K562 (cell line): Measurements from ENCODE around the gene KRT81. TPM values are rescaled to one million over a fixed set of nuclear protein-coding genes. Genes with fewer than 3 reads are reported as not detected.

Experiments
- ATAC-seq: fragments of 200-7000 bp; cut with Tn5 transposase; 3 replicates; pipeline ENCODE4 v1.9.1; 2020; ENCODE audit warnings: moderate library complexity
- BruUV-seq: library from RNA; stranded (reverse); fragments of 400-500 nt; replicated peaks from 2 replicates; lab custom pipeline; 2021; lab: Mats Ljungman, UMichigan
- CTCF ChIA-PET: fragments of 300-600 bp; formaldehyde crosslinking; extraction: SDS; loops from one replicate; lab custom pipeline; 2021; ENCODE audit warnings: low intra/inter-chr PET ratio; lab: Yijun Ruan, JAX
- POLR2A ChIA-PET: fragments of 300-600, 350-650 bp; sonication (Branson Sonifier 250); formaldehyde crosslinking; extraction: SDS; loops from one replicate; lab custom pipeline; 2021; ENCODE audit warnings: antibody characterized with exemption, inconsistent platforms; lab: Yijun Ruan, JAX
- DNase-seq, 4 experiments: peaks; one replicate each; pipeline versions ENCODE4 v3.0.0 to v3.0.0-alpha.2; 2011 to 2018; ENCODE audit warnings: low spot score in 3 of 4, mixed read lengths in 3 of 4; ENCODE audit errors: extremely low read depth in 1 of 4
- FAIRE-seq: peaks from 2 replicates; lab custom pipeline; 2011; peaks lifted over from hg19 to GRCh38; lab: Jason Lieb, UNC
- H2AFZ ChIP-seq: 2 replicates; pipeline ENCODE4 v1.6.0; 2011; ENCODE audit warnings: low read depth, low read length, control low read depth, inconsistent platforms
- H3K27ac ChIP-seq: fragments of 200-600 bp; 3 replicates; pipeline ENCODE4 v1.8.0; 2011; ENCODE audit warnings: low read depth, mild to moderate bottlenecking, control low read depth, inconsistent platforms, low read length, moderate library complexity, mixed read lengths; ENCODE audit errors: extremely low read depth
- H3K27me3 ChIP-seq, 2 experiments: fragments of 300-600 bp in 1 of 2; 2 replicates in 1 of 2; 3 replicates in 1 of 2; pipeline versions ENCODE4 v1.6.0 to v1.8.0; 2011; ENCODE audit warnings: inconsistent platforms in 2 of 2, low read length in 2 of 2, mild to moderate bottlenecking in 1 of 2, mixed read lengths in 1 of 2, moderate library complexity in 1 of 2; ENCODE audit not compliant: control insufficient read depth in 2 of 2, insufficient read depth in 2 of 2
- H3K36me3 ChIP-seq: fragments of 300-600 bp; 3 replicates; pipeline ENCODE4 v1.8.0; 2011; ENCODE audit warnings: mild to moderate bottlenecking, low read length, inconsistent platforms; ENCODE audit not compliant: control insufficient read depth, insufficient read depth
- H3K4me1 ChIP-seq, 2 experiments: fragments of 200-600 bp in 1 of 2; replicated peaks in 1 of 2; 2 replicates in 1 of 2; 3 replicates in 1 of 2; pipeline versions ENCODE4 v1.5.1 to v1.8.0; 2011; ENCODE audit warnings: inconsistent platforms in 2 of 2, low read length in 2 of 2, mild to moderate bottlenecking in 1 of 2, mixed read lengths in 1 of 2, moderate library complexity in 1 of 2; ENCODE audit not compliant: control insufficient read depth in 2 of 2, insufficient read depth in 2 of 2
- H3K4me2 ChIP-seq: 2 replicates; pipeline ENCODE4 v1.6.1; 2011; ENCODE audit warnings: low read length, control low read depth, inconsistent platforms, mixed read lengths; ENCODE audit not compliant: insufficient read depth
- H3K4me3 ChIP-seq: fragments of 200-600 bp; sonication (generic), shearing (Covaris generic); 2 replicates; pipeline ENCODE4 v1.5.1; 2016; ENCODE audit warnings: control low read depth, inconsistent platforms
- H3K79me2 ChIP-seq: fragments of 200-600 bp; 3 replicates; pipeline ENCODE4 v1.8.0; 2011; ENCODE audit warnings: low read length, inconsistent platforms; ENCODE audit not compliant: control insufficient read depth, insufficient read depth
- H3K9ac ChIP-seq, 2 experiments: 2 replicates each; pipeline versions ENCODE4 v1.6.0 to v1.6.1; 2011; ENCODE audit warnings: low read depth in 2 of 2, low read length in 2 of 2, control low read depth in 1 of 2, inconsistent platforms in 1 of 2, mild to moderate bottlenecking in 1 of 2, mixed read lengths in 1 of 2; ENCODE audit not compliant: insufficient read depth in 1 of 2
- H3K9me1 ChIP-seq: one replicate; pipeline ENCODE4 v1.6.0; 2011; ENCODE audit warnings: inconsistent platforms, mild to moderate bottlenecking, low read length, moderate library complexity; ENCODE audit not compliant: control insufficient read depth, insufficient read depth
- H3K9me3 ChIP-seq: replicated peaks from 2 replicates; pipeline ENCODE4 v1.5.1; 2011; ENCODE audit warnings: low read depth, low read length, inconsistent platforms; ENCODE audit not compliant: control insufficient read depth, insufficient read depth
- H4K20me1 ChIP-seq: replicated peaks from 2 replicates; pipeline ENCODE4 v1.6.1; 2011; ENCODE audit warnings: low read length, inconsistent platforms, mixed read lengths; ENCODE audit not compliant: control insufficient read depth, insufficient read depth
- BRF1 ChIP-seq: IDR thresholded peaks from 3 replicates; pipeline ENCODE4 v1.6.1; 2011; ENCODE audit warnings: borderline replicate concordance, mild to moderate bottlenecking; ENCODE audit not compliant: insufficient read length; ENCODE audit errors: extremely low read depth
- CEBPB ChIP-seq: fragments of 450-650 bp; IDR thresholded peaks from 2 replicates; pipeline ENCODE4 v1.6.1; 2016; ENCODE audit warnings: missing genetic modification characterization, missing compliant biosample characterization
- CREB1 ChIP-seq, 2 experiments: sonication (generic) in 1 of 2; formaldehyde crosslinking in 1 of 2; IDR thresholded peaks; 2 replicates each; pipeline versions ENCODE4 v1.6.1 to v1.8.0; 2012 to 2022; ENCODE audit warnings: inconsistent platforms in 1 of 2, mild to moderate bottlenecking in 1 of 2, missing genetic modification reagents in 1 of 2, moderate library complexity in 1 of 2
- CXXC5 ChIP-seq: fragments of 250-450 bp; sonication (Bioruptor Pico); IDR thresholded peaks from 2 replicates; pipeline ENCODE4 v1.8.0; 2022; ENCODE audit warnings: inconsistent platforms, mild to moderate bottlenecking, moderate library complexity
- FOXJ2 ChIP-seq: fragments of 200-800 bp; sonication (Bioruptor generic); IDR thresholded peaks from 2 replicates; pipeline ENCODE4 v1.6.1; 2016; ENCODE audit warnings: missing genetic modification characterization, missing compliant biosample characterization
- GTF2F1 ChIP-seq: IDR thresholded peaks from 2 replicates; pipeline ENCODE4 v1.6.1; 2011; ENCODE audit warnings: low read depth, low read length, improper control_type of control experiment
- JUND ChIP-seq, 2 experiments: IDR thresholded peaks; 2 replicates in 1 of 2; 3 replicates in 1 of 2; pipeline ENCODE4 v1.6.1; 2011; ENCODE audit warnings: borderline replicate concordance in 2 of 2, low read depth in 2 of 2, low read length in 2 of 2, improper control_type of control experiment in 1 of 2, missing biosample characterization in 1 of 2, missing genetic modification characterization in 1 of 2, missing genetic modification reagents in 1 of 2
- KLF13 ChIP-seq: fragments of 450-650 bp; IDR thresholded peaks from 2 replicates; pipeline ENCODE4 v1.6.1; 2016; ENCODE audit warnings: missing genetic modification characterization, low read depth, mild to moderate bottlenecking, missing compliant biosample characterization, moderate library complexity, borderline replicate concordance
- NFE2 ChIP-seq: IDR thresholded peaks from 2 replicates; pipeline ENCODE4 v1.6.1; 2014; ENCODE audit warnings: antibody characterized with exemption, low read depth
- NR2C1 ChIP-seq, 2 experiments: fragments of 450-650 bp; IDR thresholded peaks; 2 replicates each; pipeline ENCODE4 v1.6.1; 2017; ENCODE audit warnings: mild to moderate bottlenecking in 2 of 2, antibody characterized with exemption in 1 of 2, inconsistent platforms in 1 of 2, missing compliant biosample characterization in 1 of 2, missing genetic modification characterization in 1 of 2
- POLR2H ChIP-seq: IDR thresholded peaks from 2 replicates; pipeline ENCODE4 v1.6.1; 2016; ENCODE audit warnings: missing genetic modification characterization, low read depth, mild to moderate bottlenecking, control low read depth, missing compliant biosample characterization, moderate library complexity
- RHOXF2B ChIP-seq: fragments of 250-450 bp; sonication (Bioruptor Pico); conservative IDR thresholded peaks from 2 replicates; pipeline ENCODE4 v1.5.1; 2021
- SAFB2 ChIP-seq: fragments of 200-400 bp; formaldehyde crosslinking; IDR thresholded peaks from 2 replicates; pipeline ENCODE4 v1.6.1; 2018; ENCODE audit warnings: borderline replicate concordance, low read length, low read depth, moderate library complexity; ENCODE audit not compliant: severe bottlenecking
- SLC30A9 ChIP-seq: fragments of 250-450 bp; sonication (Bioruptor Pico); IDR thresholded peaks from 2 replicates; pipeline ENCODE4 v1.8.0; 2022; ENCODE audit warnings: mild to moderate bottlenecking, moderate library complexity
- SMARCE1 ChIP-seq: fragments of 450-650 bp; IDR thresholded peaks from 2 replicates; pipeline ENCODE4 v1.7.1; 2016; ENCODE audit warnings: mild to moderate bottlenecking
- SOX6 ChIP-seq: fragments of 450-650 bp; IDR thresholded peaks from 2 replicates; pipeline ENCODE4 v1.6.1; 2014; ENCODE audit warnings: mild to moderate bottlenecking
- SRF ChIP-seq, 2 experiments: fragments of 250-450, 450-650 bp in 1 of 2; sonication (Bioruptor Pico) in 1 of 2; sonication (generic) in 1 of 2; formaldehyde crosslinking; IDR thresholded peaks; 2 replicates each; pipeline versions ENCODE4 v1.5.0 to v1.5.1; 2020 to 2022; ENCODE audit warnings: mild to moderate bottlenecking in 1 of 2, missing genetic modification reagents in 1 of 2
- TEAD2 ChIP-seq: fragments of 450-650 bp; IDR thresholded peaks from 2 replicates; pipeline ENCODE4 v1.6.1; 2016; ENCODE audit warnings: missing genetic modification characterization, control low read depth, missing compliant biosample characterization
- ZKSCAN1 ChIP-seq: fragments of 150-350 bp; IDR thresholded peaks from 2 replicates; pipeline ENCODE4 v1.6.1; 2016; ENCODE audit warnings: low read depth, low read length
- ZNF311 ChIP-seq: fragments of 250-450 bp; sonication (Bioruptor Pico); IDR thresholded peaks from 2 replicates; pipeline ENCODE4 v1.4.0; 2020; ENCODE audit warnings: mild to moderate bottlenecking, moderate library complexity
- ZNF589 ChIP-seq: fragments of 200-800 bp; sonication (Bioruptor generic); IDR thresholded peaks from 2 replicates; pipeline ENCODE4 v1.6.1; 2016; ENCODE audit warnings: low read depth, missing genetic modification characterization, missing compliant biosample characterization
- ZNF644 ChIP-seq: fragments of 200-800 bp; sonication (Bioruptor generic); IDR thresholded peaks from 2 replicates; pipeline ENCODE4 v1.6.1; 2016; ENCODE audit warnings: low read depth, missing genetic modification characterization, missing compliant biosample characterization
- WGBS: fragments of 100-300 bp; shearing (Covaris generic); methylation state at CpG from one replicate; pipeline ENCODE4 v1.1.6; 2016; ENCODE audit warnings: low coverage, mixed read lengths; ENCODE audit not compliant: insufficient coverage; ENCODE audit errors: missing lambda C conversion rate; 5-methylcytosine and 5-hydroxymethylcytosine counted together
- in situ Hi-C: fragments of 300-500 bp; cut with MboI; formaldehyde crosslinking; loops from 4 replicates; pipeline ENCODE4 v1.15.0; 2018; ENCODE audit warnings: inconsistent platforms, mixed read lengths
- intact Hi-C: fragments of 100-400 bp; cut with micrococcal nuclease; formaldehyde crosslinking; loops from 2 replicates; pipeline ENCODE4 v1.14.2; 2022
- polyA plus RNA-seq, 8 experiments: library from polyadenylated mRNA; depleted of rRNA in 4 of 8; stranded (reverse) in 5 of 8; unstranded in 3 of 8; fragments of >200 nt; fragmentation: Nextera tagmentation in 2 of 8; fragmentation: Illumina TruSeq in 1 of 8; extraction: Ambion mirVana in 2 of 8; extraction: Trizol in 1 of 8; gene quantifications; 2 replicates each; pipeline versions ENCODE4 v1.2.1 to v1.2.3, GENCODE V29; 2011 to 2014; ENCODE audit warnings: inconsistent platforms in 1 of 8, missing spikeins in 1 of 8
- total RNA-seq, 7 experiments: library from RNA; depleted of rRNA in 6 of 7; stranded (reverse); fragments of >200 nt in 6 of 7; fragmentation: Illumina TruSeq in 2 of 7; extraction: Trizol in 2 of 7; gene quantifications; 2 replicates each; pipeline versions ENCODE4 v1.2.1 to v1.2.3, GENCODE V29; 2011 to 2021; ENCODE audit warnings: low replicate concordance in 1 of 7
- TF ChIP-seq, protein P1 (sequence below): fragments of 450-650 bp; formaldehyde crosslinking; IDR thresholded peaks from 2 replicates; pipeline ENCODE4 v1.4.0; 2022; ENCODE audit warnings: mild to moderate bottlenecking, moderate library complexity

KRT81 gene
- total and polyA plus RNA-seq, 9 of the 15 experiments (the other 6 are each of a cell fraction or from before 2014, with no cell fraction given): 0.27 TPM; not detected in 8

DNA sequence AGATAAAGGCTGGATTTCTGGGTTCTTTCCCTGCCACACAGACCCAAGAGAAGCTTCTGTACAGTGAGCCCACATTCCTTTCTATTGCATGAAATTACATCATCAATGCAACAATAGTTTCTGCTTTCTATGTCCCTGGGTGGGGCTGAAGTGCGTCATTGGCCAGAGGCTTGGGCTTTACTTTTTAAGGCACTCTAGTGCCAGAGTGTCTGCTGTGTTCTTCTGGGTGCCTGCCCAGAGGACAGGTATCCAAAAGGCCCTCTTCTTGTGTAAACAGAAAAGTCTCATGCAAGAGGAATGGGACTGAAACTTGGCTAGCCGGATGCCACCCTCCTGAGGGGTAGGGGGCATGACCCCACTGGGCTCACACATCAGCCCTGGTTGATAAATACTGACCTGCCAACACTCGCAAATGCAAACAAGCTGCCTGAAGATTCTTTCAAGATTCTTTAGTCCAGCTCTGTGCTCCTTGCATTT is 11.0 kb downstream of the KRT81 start:
- H3K9ac ChIP-seq: no peak overlapping the region
- H3K27me3 ChIP-seq: peaks cover 0 to 14% of the 10 kb centered on the region in 2 experiments; a peak in 2 of 5 replicates
- ATAC-seq: peak; percentile 68
- no peaks in the 10 kb centered on the region for H3K9me3 ChIP-seq
- ChIA-PET CTCF (no interaction called here), POLR2A (interaction anchor here (0.6 to 0.9 kb wide), 3 partner anchors 13 to 298 kb away, joined by 3 read pairs; no protein-coding TSS in a partner anchor)
- 12% methylated on average over 3 of the region's 3 CpGs for WGBS
- H3K9me1 ChIP-seq: no peaks in the 10 kb centered on the region
- intact Hi-C loops: no loop called here
- H3K4me2 ChIP-seq: no peak overlapping the region
- DNase-seq: peak in 1 of 4 experiments; percentile 8
- H4K20me1 ChIP-seq: no peaks in the 10 kb centered on the region; the same call in 1 of the 2 replicates
- no peaks in the 10 kb centered on the region for H3K79me2 ChIP-seq
- FAIRE-seq: no peak
- H3K27ac ChIP-seq: no peak overlapping the region; the same call in 2 of the 3 replicates
- no peaks in the 10 kb centered on the region for H3K36me3 ChIP-seq
- no peak overlapping the region for H2AFZ ChIP-seq
- H3K4me3 ChIP-seq: no peak overlapping the region
- peaks cover 6 to 22% of the 10 kb centered on the region in 2 experiments; a peak in 4 of 5 replicates for H3K4me1 ChIP-seq
- BruUV-seq: no TSS peak
- in situ Hi-C loops: no loop called here
- TF ChIP-seq SOX6: peak; percentile 93
- TF ChIP-seq POLR2H (tag): peak; percentile 77
- peak; percentile 72; the same call in 1 of the 2 replicates for TF ChIP-seq TEAD2
- TF ChIP-seq, protein P1, sequence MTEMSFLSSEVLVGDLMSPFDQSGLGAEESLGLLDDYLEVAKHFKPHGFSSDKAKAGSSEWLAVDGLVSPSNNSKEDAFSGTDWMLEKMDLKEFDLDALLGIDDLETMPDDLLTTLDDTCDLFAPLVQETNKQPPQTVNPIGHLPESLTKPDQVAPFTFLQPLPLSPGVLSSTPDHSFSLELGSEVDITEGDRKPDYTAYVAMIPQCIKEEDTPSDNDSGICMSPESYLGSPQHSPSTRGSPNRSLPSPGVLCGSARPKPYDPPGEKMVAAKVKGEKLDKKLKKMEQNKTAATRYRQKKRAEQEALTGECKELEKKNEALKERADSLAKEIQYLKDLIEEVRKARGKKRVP (CRISPR knock-in tag): peak; percentile 97
- no peak for TF ChIP-seq ZNF311 (CRISPR knock-in tag)
- TF ChIP-seq KLF13 (tag): no peak
- peak; percentile 76 for TF ChIP-seq JUND (IDR thresholded peaks at IDR 0.05; ENCODE audit: borderline replicate concordance, low read depth, low read length)
- peak; percentile 56; the same call in 1 of the 3 replicates for TF ChIP-seq JUND (tag; IDR thresholded peaks at IDR 0.05; ENCODE audit: borderline replicate concordance, low read depth, low read length)
- no peak for TF ChIP-seq NFE2
- no peak for TF ChIP-seq CREB1 (IDR thresholded peaks at IDR 0.05)
- TF ChIP-seq CREB1 (CRISPR knock-in tag; IDR thresholded peaks at IDR 0.05): peak; percentile 52; the same call in 1 of the 2 replicates
- no peak for TF ChIP-seq RHOXF2B (CRISPR knock-in tag)
- peak in 1 of 2 experiments; percentile 55; a peak in 1 of 4 replicates for TF ChIP-seq SRF (CRISPR knock-in tag; IDR thresholded peaks at IDR 0.05)
- peak; percentile 62; the same call in 1 of the 2 replicates for TF ChIP-seq ZNF589 (CRISPR knock-in tag)
- TF ChIP-seq CXXC5: peak; percentile 60; the same call in 1 of the 2 replicates
- TF ChIP-seq SLC30A9: no peak
- TF ChIP-seq FOXJ2: 0 out of 2 replicates have a peak, but pooled peaks have one; percentile 32
- no peak for TF ChIP-seq NR2C1 (IDR thresholded peaks at IDR 0.05)
- no peak for TF ChIP-seq NR2C1 (tag; IDR thresholded peaks at IDR 0.05)
- peak; percentile 60; the same call in 1 of the 2 replicates for TF ChIP-seq ZNF644 (tag)
- peak; percentile 69 for TF ChIP-seq CEBPB
- no peak for TF ChIP-seq GTF2F1
- TF ChIP-seq SMARCE1: peak; percentile 49; the same call in 1 of the 2 replicates
- no peak for TF ChIP-seq SAFB2
- no peak for TF ChIP-seq ZKSCAN1
- TF ChIP-seq BRF1: no peak
